T47D (cell line): Measurements from ENCODE around the gene NALCN.

ENCODE experiments used
- DNase-seq, 2 experiments: peaks; one replicate each; pipeline versions ENCODE4 v3.0.0 to v3.0.0-alpha.2; 2011 to 2012; ENCODE audit warnings: low read depth in 1 of 2, low spot score in 1 of 2
- JUND ChIP-seq: IDR thresholded peaks from 2 replicates; pipeline ENCODE4 v1.6.1; 2012; ENCODE audit warnings: low read depth
- in situ Hi-C: cut with HindIII; loops from 2 replicates; pipeline ENCODE4 v1.10.0; 2016; ENCODE audit warnings: low sequenced_read_pairs, low pct_unique_long_range_greater_than_20kb

Gene NALCN

DNA sequence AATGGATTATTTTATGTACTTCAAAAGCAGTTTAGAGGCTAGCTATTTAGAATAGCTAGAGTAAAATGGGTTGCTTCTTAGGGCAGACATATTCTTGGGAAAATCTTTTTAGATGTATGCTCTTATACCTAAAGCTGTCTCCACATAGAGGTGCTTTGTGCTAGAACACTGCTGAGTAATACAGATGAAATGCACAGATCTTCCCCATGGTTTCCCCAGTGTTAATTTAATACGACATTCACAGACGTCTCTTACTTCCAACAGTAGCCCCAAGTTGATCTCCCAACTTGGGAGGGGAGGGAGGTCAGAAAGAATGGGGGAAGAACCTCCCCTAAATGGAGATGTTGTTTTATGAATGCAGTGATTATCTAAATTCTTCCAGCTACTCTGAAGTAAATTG is 16.9 kb downstream of the NALCN start:
- no peak for DNase-seq
- in situ Hi-C loops, result no loop called here
- no peak for TF ChIP-seq JUND

DNA sequence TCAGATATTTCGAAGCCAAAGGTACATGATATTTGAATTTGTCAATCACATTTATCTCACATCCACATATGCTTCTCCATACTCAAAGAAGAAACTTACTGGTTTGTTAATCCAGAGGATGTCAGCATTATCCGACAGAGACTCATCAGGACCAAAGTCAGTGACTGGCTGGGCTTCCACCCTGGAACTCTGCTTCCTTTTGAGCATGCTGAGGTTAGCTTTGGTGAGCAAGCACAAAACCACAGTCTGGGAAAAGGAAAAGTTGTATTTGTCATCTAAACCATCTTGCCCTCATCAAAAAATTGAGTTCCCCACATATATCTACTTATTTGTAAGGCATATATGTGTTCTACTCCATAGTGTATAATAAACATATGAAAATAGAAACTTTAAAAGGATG is 17.4 kb downstream of the NALCN start:
- DNase-seq, result no peak
- no peak for TF ChIP-seq JUND
- in situ Hi-C loops, result no loop called here

DNA sequence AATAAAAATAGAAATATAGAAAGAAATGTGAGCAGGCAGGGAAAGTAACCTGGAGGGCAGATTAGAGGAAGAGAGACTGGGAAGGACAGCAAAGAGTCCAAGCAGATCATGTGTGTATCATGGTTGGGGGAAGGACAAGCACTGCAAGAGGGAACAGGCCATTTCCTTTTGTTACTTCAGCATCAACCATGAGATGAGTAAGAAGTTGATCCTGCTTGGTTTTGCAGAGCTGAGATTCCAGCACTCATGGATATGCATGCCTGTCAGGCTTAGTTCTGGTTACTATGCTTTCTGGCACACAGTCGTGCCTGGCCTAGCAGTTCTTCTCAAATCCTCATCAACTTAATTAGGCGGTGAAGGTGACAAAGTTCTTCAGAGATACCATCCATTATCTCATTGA is 18.1 kb downstream of the NALCN start:
- in situ Hi-C loops, result no loop called here
- no peak for TF ChIP-seq JUND
- no peak for DNase-seq

DNA sequence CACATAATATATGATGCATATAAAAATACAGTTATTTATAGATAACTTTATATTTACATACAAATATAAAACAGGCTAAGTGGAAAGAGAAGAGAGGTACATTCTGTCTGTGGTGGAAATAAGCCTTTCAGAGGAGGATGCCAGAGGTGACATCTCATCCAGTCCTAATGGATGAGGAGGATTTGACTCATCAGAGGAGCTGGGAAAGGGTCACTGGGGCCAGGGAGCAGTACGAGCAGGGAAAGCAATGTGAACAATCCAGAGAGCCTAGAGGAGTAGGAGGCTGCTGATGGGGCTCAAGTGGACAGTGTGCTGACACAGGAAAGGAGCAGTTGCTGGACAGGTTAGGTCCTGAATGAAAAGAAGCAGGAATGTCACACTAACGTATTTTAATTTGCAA is 18.6 kb downstream of the NALCN start:
- in situ Hi-C loops, result no loop called here
- no peak for TF ChIP-seq JUND
- DNase-seq, result no peak

DNA sequence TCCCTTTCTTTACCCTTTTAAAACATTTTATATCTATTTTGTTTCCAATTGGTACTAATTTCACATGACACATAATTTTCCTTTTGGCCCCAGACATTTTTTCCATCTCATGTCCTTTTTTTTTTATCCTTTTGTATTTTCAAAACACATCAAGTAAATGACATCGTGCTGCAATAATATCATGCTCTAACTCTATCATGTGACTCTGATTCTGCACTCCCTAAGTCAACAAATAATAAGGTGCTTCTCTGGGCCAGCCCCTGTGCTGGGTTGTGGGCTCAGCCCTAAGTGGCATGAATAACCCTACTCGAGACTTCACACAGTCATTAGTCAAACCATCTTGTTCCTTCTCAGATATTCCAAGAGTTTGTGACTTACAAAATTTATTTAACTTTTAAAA is 21.7 kb downstream of the NALCN start:
- in situ Hi-C loops, result no loop called here
- TF ChIP-seq JUND, result no peak
- no peak for DNase-seq

DNA sequence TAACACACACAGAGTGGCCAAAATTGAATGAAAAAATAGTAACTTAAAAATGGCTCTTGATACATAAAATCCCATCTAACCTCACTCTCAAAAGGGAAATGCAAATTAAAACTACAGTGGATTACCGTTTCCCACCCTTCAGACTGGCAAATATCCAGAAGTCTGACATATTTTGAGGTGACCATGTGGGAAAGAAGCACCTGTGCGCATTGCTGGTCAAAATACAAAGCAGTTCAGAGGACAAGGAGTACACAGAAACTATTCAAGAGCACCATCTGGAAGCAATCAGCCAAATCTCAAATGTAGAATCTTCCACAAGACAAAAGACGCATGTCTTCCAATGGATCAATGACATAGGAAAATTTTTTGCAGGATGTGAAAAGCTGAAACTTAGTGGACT is 23.2 kb downstream of the NALCN start:
- no peak for DNase-seq
- TF ChIP-seq JUND, result no peak
- in situ Hi-C loops, result no loop called here

DNA sequence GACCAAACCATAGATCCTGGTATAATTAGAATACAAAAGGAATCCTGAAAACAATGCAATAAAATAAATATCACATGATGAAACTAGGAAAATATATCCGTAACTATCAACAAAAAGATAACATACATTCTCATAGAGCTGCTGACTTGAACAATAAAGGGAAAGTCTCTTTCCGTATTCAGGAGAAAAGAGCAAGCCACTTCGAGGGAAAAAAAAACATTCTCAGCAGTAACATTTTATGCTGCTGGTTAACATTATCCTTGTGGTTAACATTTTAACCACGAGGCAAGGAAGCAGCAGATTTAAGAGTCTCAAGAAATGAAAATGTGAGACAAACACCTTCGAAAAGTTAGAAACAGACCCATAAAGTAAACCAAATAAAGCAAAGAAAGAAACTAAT is 25.8 kb downstream of the NALCN start:
- in situ Hi-C loops, result no loop called here
- no peak for DNase-seq
- no peak for TF ChIP-seq JUND

DNA sequence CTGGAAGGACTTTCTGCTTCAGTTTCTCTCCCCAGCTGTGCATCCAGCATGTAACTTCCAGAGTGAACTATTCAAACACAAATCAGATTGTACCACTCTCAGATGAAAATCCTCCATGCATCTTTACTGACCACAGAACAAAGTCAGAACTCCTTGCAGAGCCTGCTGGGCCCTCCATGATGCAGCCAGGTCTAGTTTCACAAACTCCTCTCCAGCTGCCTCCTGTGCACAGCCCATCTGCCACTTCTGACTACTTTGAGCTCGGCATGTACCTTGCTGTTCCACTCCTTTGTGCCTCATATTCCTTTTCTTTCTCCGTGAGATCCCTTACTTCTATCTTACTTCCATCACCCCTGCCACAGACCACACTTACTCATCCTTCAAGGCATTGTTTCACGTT is 31.4 kb downstream of the NALCN start:
- TF ChIP-seq JUND, result no peak
- DNase-seq, result no peak
- in situ Hi-C loops, result no loop called here

DNA sequence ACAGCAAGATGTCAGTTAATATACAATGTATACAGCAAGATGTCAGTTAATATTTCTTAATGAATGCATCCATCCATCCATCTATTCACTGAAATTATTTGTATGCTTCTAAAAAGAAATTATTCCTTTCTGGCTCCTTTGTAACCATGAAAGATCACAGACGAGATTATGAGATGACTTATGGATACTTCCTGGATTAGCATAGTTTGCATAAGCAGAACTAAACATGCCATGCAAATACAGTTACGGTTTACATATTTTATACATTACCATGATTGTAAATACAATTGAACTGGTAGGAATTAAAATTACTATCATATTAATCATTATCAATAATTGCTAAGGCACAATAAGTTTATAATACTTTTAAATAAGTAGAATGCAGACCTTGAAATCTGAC is 32.7 kb downstream of the NALCN start:
- in situ Hi-C loops, result no loop called here
- no peak for TF ChIP-seq JUND
- no peak for DNase-seq

DNA sequence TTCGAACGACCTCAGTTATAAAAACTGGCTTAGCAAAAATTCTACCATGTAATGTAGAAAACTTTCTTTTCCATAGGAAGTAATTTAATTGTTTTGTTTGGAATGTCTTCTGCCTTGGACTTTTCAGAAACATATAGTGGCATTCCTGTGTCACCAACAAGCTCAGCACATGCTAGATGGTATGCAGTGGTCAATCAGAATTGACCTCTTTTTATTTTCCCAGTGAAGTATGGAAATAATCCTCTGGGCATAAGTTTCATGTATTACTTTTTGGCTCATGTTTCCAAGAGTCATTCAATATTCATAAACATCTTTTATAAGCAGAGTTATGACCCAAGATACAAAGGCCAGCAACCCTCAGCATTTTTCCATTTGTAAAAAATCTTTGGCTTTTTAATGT is 33.6 kb downstream of the NALCN start:
- in situ Hi-C loops, result no loop called here
- no peak for TF ChIP-seq JUND
- no peak for DNase-seq

DNA sequence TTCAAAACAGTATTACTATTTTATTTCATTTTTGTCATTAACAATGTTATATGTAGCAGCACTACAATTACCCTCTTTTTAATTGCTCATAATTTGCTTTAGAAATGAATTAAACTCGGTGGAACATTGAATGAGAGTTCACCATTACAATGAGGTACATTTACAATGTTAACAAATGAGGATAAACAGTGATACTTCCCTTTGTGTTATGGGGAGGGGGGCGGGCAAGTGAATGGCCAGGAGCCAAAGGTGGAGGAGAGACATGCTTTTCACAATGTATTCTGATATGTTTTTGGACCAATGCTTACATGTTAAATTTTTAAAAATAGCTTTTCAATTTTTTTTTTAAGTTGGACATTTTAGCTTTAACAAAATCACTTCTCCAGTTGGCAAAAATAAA is 34.2 kb downstream of the NALCN start:
- in situ Hi-C loops, result no loop called here
- no peak for DNase-seq
- TF ChIP-seq JUND, result no peak

DNA sequence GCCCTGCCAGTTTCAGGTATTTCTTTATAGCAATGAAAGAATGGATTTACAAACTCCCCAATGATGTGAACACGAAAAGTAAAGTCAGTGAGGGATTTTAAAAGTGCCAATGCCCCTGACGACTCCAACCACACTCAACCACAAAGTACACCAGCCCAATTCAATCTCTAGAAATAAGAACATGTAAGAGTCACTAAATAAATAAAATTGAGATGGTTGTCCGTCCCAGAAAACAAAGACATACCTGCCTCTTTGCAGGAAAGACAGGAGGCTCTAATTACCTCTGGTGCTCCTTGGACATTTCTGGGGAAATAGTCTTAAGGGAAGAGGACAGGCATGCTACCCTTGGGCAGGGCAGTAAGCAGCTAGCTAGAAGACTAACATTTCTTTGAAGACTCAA is 55.8 kb downstream of the NALCN start:
- no peak for DNase-seq
- TF ChIP-seq JUND, result no peak
- in situ Hi-C loops, result no loop called here

DNA sequence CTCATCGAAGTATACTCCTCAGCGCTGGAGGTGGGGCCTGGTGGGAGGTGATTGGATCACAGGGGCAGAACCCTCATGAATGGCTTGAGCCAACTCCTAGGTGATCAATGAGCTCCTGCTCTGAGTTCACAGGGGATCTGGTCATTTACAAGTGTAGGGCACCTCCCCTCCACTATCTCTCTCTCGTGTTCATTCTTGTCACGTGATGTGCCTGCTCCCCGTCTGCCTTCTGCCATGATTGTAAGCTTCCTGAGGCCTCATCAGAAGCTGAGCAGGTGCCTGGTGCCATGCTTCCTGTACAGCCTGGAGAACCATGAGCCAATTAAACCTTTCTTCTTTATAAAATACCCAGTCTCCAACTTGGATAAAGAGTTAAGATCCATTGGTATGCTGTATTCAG is 61.4 kb downstream of the NALCN start:
- in situ Hi-C loops, result no loop called here
- no peak for DNase-seq
- no peak for TF ChIP-seq JUND

DNA sequence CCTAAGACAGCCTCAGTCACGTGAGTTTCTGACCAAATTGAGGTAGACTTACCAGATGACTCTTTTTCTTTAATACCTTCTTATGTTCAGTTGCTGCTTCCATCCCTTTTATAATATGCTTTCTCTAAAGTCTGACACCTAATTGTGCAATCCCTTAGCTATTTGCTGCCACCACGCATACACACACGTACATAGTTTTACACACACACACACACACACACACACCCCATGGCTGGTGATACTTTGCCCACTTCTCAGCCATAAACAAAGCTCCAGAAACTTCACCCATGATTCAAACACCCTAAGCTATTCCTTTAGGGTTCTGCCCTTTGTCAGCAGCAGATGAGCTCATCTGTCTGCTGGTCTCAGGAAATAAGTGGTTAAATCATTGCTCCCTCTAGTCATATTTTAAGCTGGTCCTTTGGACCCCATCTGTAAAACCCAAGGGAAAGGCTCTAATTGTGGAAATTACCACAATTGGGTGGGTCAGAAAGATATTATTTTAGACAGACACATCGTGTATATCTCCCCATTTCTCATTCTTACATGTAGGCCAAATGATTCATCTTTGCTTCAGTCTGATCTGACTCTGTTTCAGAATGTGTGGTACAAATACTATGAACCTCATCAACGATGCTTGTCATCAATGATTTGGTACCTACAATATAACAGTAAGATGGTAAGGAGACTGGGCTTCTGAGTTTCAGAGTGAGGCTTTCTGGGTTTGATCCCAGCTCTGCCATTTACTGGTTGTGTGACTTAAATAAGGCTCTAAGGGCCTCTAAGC is 69.2 kb downstream of the NALCN start:
- no peak for TF ChIP-seq JUND
- in situ Hi-C loops, result no loop called here
- DNase-seq, result no peak
